H1 (cell line): ENCODE results near the gene DHRS4.
"Not testable (repeated sequence)": the region's sequence is repeated elsewhere in the genome, so short reads cannot be mapped to it uniquely, and the experiment has no call there.

Experiments
- E2F6 ChIP-seq: IDR thresholded peaks from 2 replicates; pipeline ENCODE4 v1.6.1; 2012; ENCODE audit warnings: inconsistent platforms
- EP300 ChIP-seq, 2 experiments: IDR thresholded peaks; 1 replicate in 1 of 2; 2 replicates in 1 of 2; pipeline ENCODE4 v1.6.1; 2011 to 2012; ENCODE audit warnings: low read depth in 2 of 2, low read length in 2 of 2, mild to moderate bottlenecking in 2 of 2, borderline replicate concordance in 1 of 2, inconsistent platforms in 1 of 2, moderate library complexity in 1 of 2
- HDAC2 ChIP-seq, 2 experiments: fragments of 300-600 bp in 1 of 2; sonication (generic) in 1 of 2; IDR thresholded peaks; 2 replicates each; pipeline ENCODE4 v1.6.1; 2011 to 2012; ENCODE audit warnings: low read depth in 2 of 2, low read length in 2 of 2, mild to moderate bottlenecking in 2 of 2, moderate library complexity in 2 of 2, borderline replicate concordance in 1 of 2, inconsistent platforms in 1 of 2
- JUN ChIP-seq: IDR thresholded peaks from 2 replicates; pipeline ENCODE4 v1.6.1; 2011; ENCODE audit warnings: low read depth, mild to moderate bottlenecking, improper control_type of control experiment, low read length
- POLR2AphosphoS5 ChIP-seq: IDR thresholded peaks from 2 replicates; pipeline ENCODE4 v1.6.1; 2011; ENCODE audit warnings: low read depth, low read length
- SIN3A ChIP-seq, 2 experiments: IDR thresholded peaks in 1 of 2; conservative IDR thresholded peaks in 1 of 2; 2 replicates each; pipeline ENCODE4 v1.6.1; 2011 to 2012; ENCODE audit warnings: low read length in 2 of 2, improper control_type of control experiment in 1 of 2, low read depth in 1 of 2, mild to moderate bottlenecking in 1 of 2
- TF ChIP-seq, protein P1 (sequence below): IDR thresholded peaks from 2 replicates; pipeline ENCODE4 v1.6.1; 2011; ENCODE audit warnings: low read length, improper control_type of control experiment
- TF ChIP-seq, protein P2 (sequence below), 3 experiments: IDR thresholded peaks; 1 replicate in 2 of 3; 2 replicates in 1 of 3; pipeline versions ENCODE4 v1.5.1 to v1.6.1; 2011; ENCODE audit warnings: low read length in 3 of 3, mild to moderate bottlenecking in 3 of 3, inconsistent platforms in 2 of 3, low read depth in 1 of 3, moderate library complexity in 1 of 3; ENCODE audit not compliant: insufficient read depth in 1 of 3; ENCODE audit errors: control extremely low read depth in 1 of 3

- TF ChIP-seq EP300 (IDR thresholded peaks at IDR 0.05; ENCODE audit: borderline replicate concordance in 1 of 2, low read depth in 2 of 2, low read length in 2 of 2); JUN; E2F6; HDAC2 (IDR thresholded peaks at IDR 0.05; ENCODE audit: borderline replicate concordance in 1 of 2, low read depth in 2 of 2, low read length in 2 of 2); POLR2AphosphoS5; SIN3A (conservative IDR thresholded peaks at IDR 0.05 in 1 of 2, IDR thresholded peaks at IDR 0.05 in 1 of 2; ENCODE audit: low read depth in 1 of 2, low read length in 2 of 2): not testable (repeated sequence)
- TF ChIP-seq, protein P1, sequence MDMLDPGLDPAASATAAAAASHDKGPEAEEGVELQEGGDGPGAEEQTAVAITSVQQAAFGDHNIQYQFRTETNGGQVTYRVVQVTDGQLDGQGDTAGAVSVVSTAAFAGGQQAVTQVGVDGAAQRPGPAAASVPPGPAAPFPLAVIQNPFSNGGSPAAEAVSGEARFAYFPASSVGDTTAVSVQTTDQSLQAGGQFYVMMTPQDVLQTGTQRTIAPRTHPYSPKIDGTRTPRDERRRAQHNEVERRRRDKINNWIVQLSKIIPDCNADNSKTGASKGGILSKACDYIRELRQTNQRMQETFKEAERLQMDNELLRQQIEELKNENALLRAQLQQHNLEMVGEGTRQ, result not testable (repeated sequence)
- TF ChIP-seq, protein P2, sequence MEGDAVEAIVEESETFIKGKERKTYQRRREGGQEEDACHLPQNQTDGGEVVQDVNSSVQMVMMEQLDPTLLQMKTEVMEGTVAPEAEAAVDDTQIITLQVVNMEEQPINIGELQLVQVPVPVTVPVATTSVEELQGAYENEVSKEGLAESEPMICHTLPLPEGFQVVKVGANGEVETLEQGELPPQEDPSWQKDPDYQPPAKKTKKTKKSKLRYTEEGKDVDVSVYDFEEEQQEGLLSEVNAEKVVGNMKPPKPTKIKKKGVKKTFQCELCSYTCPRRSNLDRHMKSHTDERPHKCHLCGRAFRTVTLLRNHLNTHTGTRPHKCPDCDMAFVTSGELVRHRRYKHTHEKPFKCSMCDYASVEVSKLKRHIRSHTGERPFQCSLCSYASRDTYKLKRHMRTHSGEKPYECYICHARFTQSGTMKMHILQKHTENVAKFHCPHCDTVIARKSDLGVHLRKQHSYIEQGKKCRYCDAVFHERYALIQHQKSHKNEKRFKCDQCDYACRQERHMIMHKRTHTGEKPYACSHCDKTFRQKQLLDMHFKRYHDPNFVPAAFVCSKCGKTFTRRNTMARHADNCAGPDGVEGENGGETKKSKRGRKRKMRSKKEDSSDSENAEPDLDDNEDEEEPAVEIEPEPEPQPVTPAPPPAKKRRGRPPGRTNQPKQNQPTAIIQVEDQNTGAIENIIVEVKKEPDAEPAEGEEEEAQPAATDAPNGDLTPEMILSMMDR (IDR thresholded peaks at IDR 0.05; ENCODE audit: control extremely low read depth in 1 of 3, insufficient read depth in 1 of 3, low read depth in 1 of 3, low read length in 3 of 3), result not testable (repeated sequence)
These were observed 4.5 kb upstream of the DHRS4 start for GRCh38 chr14:23949069-23949468.
